WTC11 (cell line): ENCODE measurements around the gene FHIT. TPM values are rescaled to one million over a fixed set of nuclear protein-coding genes. Genes with fewer than 3 reads are reported as not detected.

Experiments
- ATAC-seq: fragments of 200-7000 bp; cut with Tn5 transposase; 2 replicates; pipeline ENCODE4 v1.10.0; 2021; ENCODE audit warnings: mild to moderate bottlenecking, moderate library complexity
- CTCF ChIA-PET: fragments of 300-600 bp; sonication (Branson Sonifier 250); formaldehyde crosslinking; loops from one replicate; lab custom pipeline; 2021; ENCODE audit warnings: antibody characterized with exemption; lab: Charles Lee
- POLR2A ChIA-PET: fragments of 350-600 bp; sonication (Branson Sonifier 250); formaldehyde crosslinking; loops from one replicate; lab custom pipeline; 2021; ENCODE audit warnings: antibody characterized with exemption; lab: Charles Lee
- DNase-seq: peaks from one replicate; pipeline ENCODE4 v3.0.0; 2021; ENCODE audit warnings: low spot score
- H3K27ac Mint-ChIP-seq: 2 replicates; pipeline ENCODE4 v1.8.0; 2021; ENCODE audit warnings: mixed read lengths
- H3K27me3 Mint-ChIP-seq: 2 replicates; pipeline ENCODE4 v1.8.0; 2021; ENCODE audit warnings: low read depth, mild to moderate bottlenecking, moderate library complexity, mixed read lengths
- H3K36me3 Mint-ChIP-seq: 2 replicates; pipeline ENCODE4 v1.8.0; 2021; ENCODE audit warnings: mixed read lengths
- H3K4me1 Mint-ChIP-seq: 2 replicates; pipeline ENCODE4 v1.8.0; 2022; ENCODE audit warnings: mixed read lengths
- H3K4me3 Mint-ChIP-seq: 2 replicates; pipeline ENCODE4 v1.8.0; 2021; ENCODE audit warnings: mild to moderate bottlenecking, moderate library complexity, mixed read lengths
- H3K9me3 Mint-ChIP-seq: 2 replicates; pipeline ENCODE4 v1.8.0; 2021; ENCODE audit warnings: mixed read lengths
- ETV6 ChIP-seq: sonication (generic); formaldehyde crosslinking; IDR thresholded peaks from 2 replicates; pipeline ENCODE4 v1.8.1; 2022; ENCODE audit warnings: mild to moderate bottlenecking, missing genetic modification reagents
- GABPB1 ChIP-seq: sonication (generic); formaldehyde crosslinking; IDR thresholded peaks from 2 replicates; pipeline ENCODE4 v1.8.1; 2023; ENCODE audit warnings: mild to moderate bottlenecking, missing genetic modification reagents
- HMGA2 ChIP-seq: fragments of 250-450 bp; sonication (Bioruptor Pico); IDR thresholded peaks from 2 replicates; pipeline ENCODE4 v1.4.0; 2021; ENCODE audit warnings: mild to moderate bottlenecking, moderate library complexity
- NFYB ChIP-seq: sonication (generic); formaldehyde crosslinking; conservative IDR thresholded peaks from 2 replicates; pipeline ENCODE4 v1.8.0; 2022; ENCODE audit warnings: low read depth, missing genetic modification reagents
- NR3C1 ChIP-seq: sonication (generic); formaldehyde crosslinking; conservative IDR thresholded peaks from 2 replicates; pipeline ENCODE4 v1.8.1; 2023; ENCODE audit warnings: low read depth, mild to moderate bottlenecking, missing genetic modification reagents
- PRRX2 ChIP-seq: fragments of 250-450 bp; sonication (Bioruptor Pico); IDR thresholded peaks from 2 replicates; pipeline ENCODE4 v1.8.0; 2021; ENCODE audit warnings: mild to moderate bottlenecking
- SMAD3 ChIP-seq: sonication (generic); formaldehyde crosslinking; IDR thresholded peaks from 2 replicates; pipeline ENCODE4 v1.8.0; 2022; ENCODE audit warnings: missing genetic modification reagents, mild to moderate bottlenecking, borderline replicate concordance
- TEAD4 ChIP-seq: sonication (generic); formaldehyde crosslinking; IDR thresholded peaks from 2 replicates; pipeline ENCODE4 v1.8.0; 2022; ENCODE audit warnings: mild to moderate bottlenecking, missing genetic modification reagents
- ZBTB21 ChIP-seq: sonication (generic); formaldehyde crosslinking; IDR thresholded peaks from 2 replicates; pipeline ENCODE4 v1.8.1; 2023; ENCODE audit warnings: mild to moderate bottlenecking, missing genetic modification reagents, borderline replicate concordance
- ZNF121 ChIP-seq: sonication (generic); formaldehyde crosslinking; IDR thresholded peaks from 2 replicates; pipeline ENCODE4 v1.8.0; 2023; ENCODE audit warnings: missing genetic modification reagents
- total RNA-seq: library from RNA; stranded (reverse); gene quantifications from 3 replicates; pipeline ENCODE4 v1.2.3, GENCODE V29; 2021
- TF ChIP-seq, protein P1 (sequence below): fragments of 250-450 bp; sonication (Bioruptor Pico); IDR thresholded peaks from 2 replicates; pipeline ENCODE4 v1.8.0; 2021; ENCODE audit warnings: mild to moderate bottlenecking
- TF ChIP-seq, protein P2 (sequence below): sonication (generic); formaldehyde crosslinking; conservative IDR thresholded peaks from 2 replicates; pipeline ENCODE4 v1.8.1; 2022; ENCODE audit warnings: mild to moderate bottlenecking, missing genetic modification reagents
- TF ChIP-seq, protein P3 (sequence below): sonication (generic); formaldehyde crosslinking; IDR thresholded peaks from 2 replicates; pipeline ENCODE4 v1.8.1; 2023; ENCODE audit warnings: mild to moderate bottlenecking, missing genetic modification reagents, moderate library complexity
- TF ChIP-seq, protein P4 (sequence below): sonication (generic); formaldehyde crosslinking; IDR thresholded peaks from 2 replicates; pipeline ENCODE4 v1.8.1; 2023; ENCODE audit warnings: mild to moderate bottlenecking, missing genetic modification reagents
- TF ChIP-seq, protein P5 (sequence below): sonication (generic); formaldehyde crosslinking; IDR thresholded peaks from 2 replicates; pipeline ENCODE4 v1.8.1; 2022; ENCODE audit warnings: low read depth, mild to moderate bottlenecking, moderate library complexity, missing genetic modification reagents, borderline replicate concordance
- TF ChIP-seq, protein P6 (sequence below): fragments of 250-450 bp; sonication (Bioruptor Pico); conservative IDR thresholded peaks from 2 replicates; pipeline ENCODE4 v1.9.0; 2021; ENCODE audit warnings: mild to moderate bottlenecking
- TF ChIP-seq, protein P7 (sequence below): sonication (generic); formaldehyde crosslinking; IDR thresholded peaks from 2 replicates; pipeline ENCODE4 v1.8.0; 2022; ENCODE audit warnings: mild to moderate bottlenecking, missing genetic modification reagents
- TF ChIP-seq, protein P8 (sequence below): sonication (generic); formaldehyde crosslinking; IDR thresholded peaks from 2 replicates; pipeline ENCODE4 v1.8.1; 2022; ENCODE audit warnings: mild to moderate bottlenecking, missing genetic modification reagents, moderate library complexity, borderline replicate concordance

Gene FHIT
- total RNA-seq, 1 experiment from 2014 or later = 2.6 TPM

DNA sequence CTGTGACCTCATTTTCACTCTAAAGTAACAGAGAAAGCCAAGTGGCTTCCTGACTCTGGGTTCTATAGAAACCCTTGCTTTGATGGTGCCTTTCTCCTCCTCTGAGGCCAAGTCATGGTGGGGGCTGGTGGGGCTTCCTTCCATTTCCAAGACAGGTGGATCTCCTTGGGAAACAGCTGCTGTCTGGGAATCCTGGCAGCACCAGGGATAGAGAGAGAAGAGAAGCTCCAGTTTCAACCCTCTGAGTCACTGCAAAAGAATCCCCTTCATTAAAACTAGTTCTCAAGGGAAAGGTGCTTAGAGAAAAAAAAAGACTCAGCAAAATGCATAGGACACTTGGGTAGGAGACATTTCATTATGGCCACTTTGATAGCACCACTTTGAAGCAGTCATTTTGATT, 614.4 kb downstream of the FHIT start (continued):
- TF ChIP-seq, protein P1, sequence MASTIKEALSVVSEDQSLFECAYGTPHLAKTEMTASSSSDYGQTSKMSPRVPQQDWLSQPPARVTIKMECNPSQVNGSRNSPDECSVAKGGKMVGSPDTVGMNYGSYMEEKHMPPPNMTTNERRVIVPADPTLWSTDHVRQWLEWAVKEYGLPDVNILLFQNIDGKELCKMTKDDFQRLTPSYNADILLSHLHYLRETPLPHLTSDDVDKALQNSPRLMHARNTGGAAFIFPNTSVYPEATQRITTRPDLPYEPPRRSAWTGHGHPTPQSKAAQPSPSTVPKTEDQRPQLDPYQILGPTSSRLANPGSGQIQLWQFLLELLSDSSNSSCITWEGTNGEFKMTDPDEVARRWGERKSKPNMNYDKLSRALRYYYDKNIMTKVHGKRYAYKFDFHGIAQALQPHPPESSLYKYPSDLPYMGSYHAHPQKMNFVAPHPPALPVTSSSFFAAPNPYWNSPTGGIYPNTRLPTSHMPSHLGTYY (CRISPR knock-in tag) = no peak
- TF ChIP-seq NR3C1 = no peak
- TF ChIP-seq, protein P2, sequence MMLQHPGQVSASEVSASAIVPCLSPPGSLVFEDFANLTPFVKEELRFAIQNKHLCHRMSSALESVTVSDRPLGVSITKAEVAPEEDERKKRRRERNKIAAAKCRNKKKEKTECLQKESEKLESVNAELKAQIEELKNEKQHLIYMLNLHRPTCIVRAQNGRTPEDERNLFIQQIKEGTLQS = no peak
- no peak for TF ChIP-seq ZBTB21 (CRISPR knock-in tag)
- TF ChIP-seq, protein P3, sequence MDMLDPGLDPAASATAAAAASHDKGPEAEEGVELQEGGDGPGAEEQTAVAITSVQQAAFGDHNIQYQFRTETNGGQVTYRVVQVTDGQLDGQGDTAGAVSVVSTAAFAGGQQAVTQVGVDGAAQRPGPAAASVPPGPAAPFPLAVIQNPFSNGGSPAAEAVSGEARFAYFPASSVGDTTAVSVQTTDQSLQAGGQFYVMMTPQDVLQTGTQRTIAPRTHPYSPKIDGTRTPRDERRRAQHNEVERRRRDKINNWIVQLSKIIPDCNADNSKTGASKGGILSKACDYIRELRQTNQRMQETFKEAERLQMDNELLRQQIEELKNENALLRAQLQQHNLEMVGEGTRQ (CRISPR knock-in tag) = no peak
- TF ChIP-seq, protein P4, sequence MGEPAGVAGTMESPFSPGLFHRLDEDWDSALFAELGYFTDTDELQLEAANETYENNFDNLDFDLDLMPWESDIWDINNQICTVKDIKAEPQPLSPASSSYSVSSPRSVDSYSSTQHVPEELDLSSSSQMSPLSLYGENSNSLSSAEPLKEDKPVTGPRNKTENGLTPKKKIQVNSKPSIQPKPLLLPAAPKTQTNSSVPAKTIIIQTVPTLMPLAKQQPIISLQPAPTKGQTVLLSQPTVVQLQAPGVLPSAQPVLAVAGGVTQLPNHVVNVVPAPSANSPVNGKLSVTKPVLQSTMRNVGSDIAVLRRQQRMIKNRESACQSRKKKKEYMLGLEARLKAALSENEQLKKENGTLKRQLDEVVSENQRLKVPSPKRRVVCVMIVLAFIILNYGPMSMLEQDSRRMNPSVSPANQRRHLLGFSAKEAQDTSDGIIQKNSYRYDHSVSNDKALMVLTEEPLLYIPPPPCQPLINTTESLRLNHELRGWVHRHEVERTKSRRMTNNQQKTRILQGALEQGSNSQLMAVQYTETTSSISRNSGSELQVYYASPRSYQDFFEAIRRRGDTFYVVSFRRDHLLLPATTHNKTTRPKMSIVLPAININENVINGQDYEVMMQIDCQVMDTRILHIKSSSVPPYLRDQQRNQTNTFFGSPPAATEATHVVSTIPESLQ (CRISPR knock-in tag) = no peak

DNA sequence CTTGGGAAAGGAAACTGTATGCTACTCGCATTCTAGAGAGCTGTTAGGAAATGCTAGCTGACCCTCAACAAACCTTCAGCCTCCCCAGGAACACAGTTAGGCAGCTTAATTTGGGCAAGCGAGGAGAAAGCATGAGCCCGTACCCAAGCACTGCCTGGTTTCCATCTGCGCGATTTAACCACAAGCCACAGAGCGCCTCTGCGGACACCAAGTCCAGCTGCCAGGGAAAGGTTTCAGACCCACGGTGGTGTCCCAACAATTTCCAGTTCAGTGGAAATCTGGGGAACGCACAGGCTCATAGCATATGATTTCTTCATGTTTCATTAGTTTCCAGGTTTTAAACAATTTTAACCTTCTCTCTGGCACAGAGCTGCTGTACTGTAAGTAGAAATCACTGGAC, 617.6 kb downstream of the FHIT start:
- peaks cover 48% of the 10 kb centered on the region for H3K4me1 Mint-ChIP-seq
- DNase-seq = no peak
- TF ChIP-seq PRRX2 = no peak
- TF ChIP-seq TEAD4 (CRISPR knock-in tag) = no peak
- TF ChIP-seq HMGA2 (CRISPR knock-in tag) = no peak
- TF ChIP-seq, protein P5, sequence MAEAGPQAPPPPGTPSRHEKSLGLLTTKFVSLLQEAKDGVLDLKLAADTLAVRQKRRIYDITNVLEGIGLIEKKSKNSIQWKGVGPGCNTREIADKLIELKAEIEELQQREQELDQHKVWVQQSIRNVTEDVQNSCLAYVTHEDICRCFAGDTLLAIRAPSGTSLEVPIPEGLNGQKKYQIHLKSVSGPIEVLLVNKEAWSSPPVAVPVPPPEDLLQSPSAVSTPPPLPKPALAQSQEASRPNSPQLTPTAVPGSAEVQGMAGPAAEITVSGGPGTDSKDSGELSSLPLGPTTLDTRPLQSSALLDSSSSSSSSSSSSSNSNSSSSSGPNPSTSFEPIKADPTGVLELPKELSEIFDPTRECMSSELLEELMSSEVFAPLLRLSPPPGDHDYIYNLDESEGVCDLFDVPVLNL (CRISPR knock-in tag) = no peak
- no peak for TF ChIP-seq ETV6 (CRISPR knock-in tag)
- TF ChIP-seq, protein P6, sequence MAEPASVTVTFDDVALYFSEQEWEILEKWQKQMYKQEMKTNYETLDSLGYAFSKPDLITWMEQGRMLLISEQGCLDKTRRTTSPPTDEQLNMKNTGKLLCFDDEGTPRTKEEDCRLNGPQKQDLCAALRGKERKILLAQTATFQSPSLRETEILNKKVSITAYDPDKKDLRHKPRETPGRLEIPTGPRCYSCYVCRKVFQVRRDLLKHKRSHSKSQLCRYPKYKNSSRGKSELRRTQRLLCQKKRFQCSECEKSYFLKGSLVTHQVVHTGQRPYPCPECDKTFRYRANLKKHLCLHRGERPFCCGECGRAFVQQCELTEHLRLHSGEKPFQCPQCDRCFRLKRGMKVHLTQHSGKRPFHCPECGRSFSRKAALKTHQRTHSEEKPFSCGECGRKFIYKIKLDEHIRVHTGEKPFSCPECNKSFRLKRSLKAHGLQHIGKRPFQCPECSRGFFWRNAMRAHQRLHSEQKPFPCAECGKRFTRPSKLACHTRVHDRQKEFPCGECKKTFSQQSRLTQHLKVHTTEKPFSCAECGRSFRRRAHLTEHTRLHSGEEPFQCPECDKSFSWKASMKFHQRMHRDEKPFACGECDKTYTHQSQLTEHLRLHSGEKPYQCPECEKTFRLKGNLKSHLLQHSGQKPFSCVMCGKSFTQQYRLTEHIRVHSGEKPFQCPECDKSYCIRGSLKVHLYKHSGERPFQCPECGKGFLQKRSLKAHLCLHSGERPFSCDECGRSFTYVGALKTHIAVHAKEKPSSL (CRISPR knock-in tag) = no peak
- TF ChIP-seq, protein P7, sequence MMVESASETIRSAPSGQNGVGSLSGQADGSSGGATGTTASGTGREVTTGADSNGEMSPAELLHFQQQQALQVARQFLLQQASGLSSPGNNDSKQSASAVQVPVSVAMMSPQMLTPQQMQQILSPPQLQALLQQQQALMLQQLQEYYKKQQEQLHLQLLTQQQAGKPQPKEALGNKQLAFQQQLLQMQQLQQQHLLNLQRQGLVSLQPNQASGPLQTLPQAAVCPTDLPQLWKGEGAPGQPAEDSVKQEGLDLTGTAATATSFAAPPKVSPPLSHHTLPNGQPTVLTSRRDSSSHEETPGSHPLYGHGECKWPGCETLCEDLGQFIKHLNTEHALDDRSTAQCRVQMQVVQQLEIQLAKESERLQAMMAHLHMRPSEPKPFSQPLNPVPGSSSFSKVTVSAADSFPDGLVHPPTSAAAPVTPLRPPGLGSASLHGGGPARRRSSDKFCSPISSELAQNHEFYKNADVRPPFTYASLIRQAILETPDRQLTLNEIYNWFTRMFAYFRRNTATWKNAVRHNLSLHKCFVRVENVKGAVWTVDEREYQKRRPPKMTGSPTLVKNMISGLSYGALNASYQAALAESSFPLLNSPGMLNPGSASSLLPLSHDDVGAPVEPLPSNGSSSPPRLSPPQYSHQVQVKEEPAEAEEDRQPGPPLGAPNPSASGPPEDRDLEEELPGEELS (CRISPR knock-in tag) = no peak
- TF ChIP-seq, protein P8, sequence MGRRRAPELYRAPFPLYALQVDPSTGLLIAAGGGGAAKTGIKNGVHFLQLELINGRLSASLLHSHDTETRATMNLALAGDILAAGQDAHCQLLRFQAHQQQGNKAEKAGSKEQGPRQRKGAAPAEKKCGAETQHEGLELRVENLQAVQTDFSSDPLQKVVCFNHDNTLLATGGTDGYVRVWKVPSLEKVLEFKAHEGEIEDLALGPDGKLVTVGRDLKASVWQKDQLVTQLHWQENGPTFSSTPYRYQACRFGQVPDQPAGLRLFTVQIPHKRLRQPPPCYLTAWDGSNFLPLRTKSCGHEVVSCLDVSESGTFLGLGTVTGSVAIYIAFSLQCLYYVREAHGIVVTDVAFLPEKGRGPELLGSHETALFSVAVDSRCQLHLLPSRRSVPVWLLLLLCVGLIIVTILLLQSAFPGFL (CRISPR knock-in tag) = no peak
- TF ChIP-seq GABPB1 (CRISPR knock-in tag) = no peak
- TF ChIP-seq NFYB = no peak
- no peak for TF ChIP-seq SMAD3 (CRISPR knock-in tag)
- TF ChIP-seq, protein P1 (CRISPR knock-in tag) = no peak
- TF ChIP-seq ZNF121 (CRISPR knock-in tag) = no peak
- no peak overlapping the region for H3K4me3 Mint-ChIP-seq
- no peaks in the 10 kb centered on the region for H3K36me3 Mint-ChIP-seq
- ChIA-PET POLR2A (no interaction called here), CTCF (interaction anchor here (1.1 kb wide), 1 partner anchor 110 kb away, joined by 4 read pairs; no protein-coding TSS in a partner anchor)
- no peak for ATAC-seq
- H3K9me3 Mint-ChIP-seq = no peaks in the 10 kb centered on the region
- H3K27me3 Mint-ChIP-seq = no peaks in the 10 kb centered on the region
- H3K27ac Mint-ChIP-seq = no peak overlapping the region
